ENCODE results near the gene HOXA10.

GRCh38 chr7:27191833-27192545 lies 17.9 kb upstream of the HOXA10 start:
- TF ChIP-seq SP1 (IDR thresholded peaks at IDR 0.05; ENCODE audit: low read depth) = no peak
- no peak for TF ChIP-seq EZH2 (IDR thresholded peaks at IDR 0.05)
- no peak for TF ChIP-seq ELF1 (IDR thresholded peaks at IDR 0.05; ENCODE audit: borderline replicate concordance, low read depth)
- no peak for TF ChIP-seq EZH2phosphoT487 (IDR thresholded peaks at IDR 0.05; ENCODE audit: borderline replicate concordance)
- no peak for TF ChIP-seq CTCF (IDR thresholded peaks at IDR 0.05 in 2 of 3, conservative IDR thresholded peaks at IDR 0.05 in 1 of 3; ENCODE audit: borderline replicate concordance in 1 of 3, insufficient read depth in 1 of 3, low read depth in 2 of 3, low read length in 2 of 3)
- no peak for TF ChIP-seq TCF7L2 (IDR thresholded peaks at IDR 0.05; ENCODE audit: borderline replicate concordance, extremely low read depth, insufficient read depth, insufficient read length)
- no peak for TF ChIP-seq YY1 (IDR thresholded peaks at IDR 0.05; ENCODE audit: extremely low read depth, insufficient replicate concordance, low read depth, low read length)
- no peak for TF ChIP-seq POLR2AphosphoS5 (IDR thresholded peaks at IDR 0.05; ENCODE audit: low read depth, low read length)
- TF ChIP-seq JUND (IDR thresholded peaks at IDR 0.05) = no peak
- no peak for TF ChIP-seq SRF (IDR thresholded peaks at IDR 0.05; ENCODE audit: low read depth)
- TF ChIP-seq POLR2A (IDR thresholded peaks at IDR 0.05; ENCODE audit: borderline replicate concordance, extremely low read depth, insufficient read depth, insufficient read length) = no peak
- TF ChIP-seq ATF3 (IDR thresholded peaks at IDR 0.05) = no peak
- no peak for TF ChIP-seq EGR1 (IDR thresholded peaks at IDR 0.05; ENCODE audit: low read depth)
